Activated CD8-positive, alpha-beta memory T cell treated with anti-CD3 and anti-CD28 coated beads, Interleukin-2, amount 50 U/mL, for 1 hour (primary cell): ENCODE data around the gene PUS1.

Source experiments
- DNase-seq: peaks from one replicate; pipeline ENCODE4 v3.0.0-alpha.2; 2020; ENCODE audit errors: extremely low read depth

The PUS1 gene

GRCh38 chr12:131915823-131916222 is 13.3 kb upstream of the PUS1 start:
- DNase-seq, result no peak

GRCh38 chr12:131916306-131917138 is 12.6 kb upstream of the PUS1 start:
- DNase-seq, result no peak

- no peak for DNase-seq
Measured at GRCh38 chr12:131917139-131917710, 11.9 kb upstream of the PUS1 start.

- no peak for DNase-seq
Measured at GRCh38 chr12:131917711-131918306, 11.3 kb upstream of the PUS1 start.

- no peak for DNase-seq
Measured at GRCh38 chr12:131918311-131919050, 10.6 kb upstream of the PUS1 start.

GRCh38 chr12:131919051-131919347 is 10.1 kb upstream of the PUS1 start:
- DNase-seq, result no peak

- DNase-seq, result no peak
Measured at GRCh38 chr12:131919366-131920156, 9.5 kb upstream of the PUS1 start.

- no peak for DNase-seq
Measured at GRCh38 chr12:131920157-131920508, 8.9 kb upstream of the PUS1 start.

- DNase-seq, result no peak
Measured at GRCh38 chr12:131920902-131921840, 7.9 kb upstream of the PUS1 start.

GRCh38 chr12:131921866-131922769 is 7.0 kb upstream of the PUS1 start:
- DNase-seq, result no peak

GRCh38 chr12:131922772-131923171 is 6.3 kb upstream of the PUS1 start:
- no peak for DNase-seq

- no peak for DNase-seq
Measured at GRCh38 chr12:131923260-131923659, 5.8 kb upstream of the PUS1 start.

- no peak for DNase-seq
Measured at GRCh38 chr12:131927110-131928079, 1.7 kb upstream of the PUS1 start.

GRCh38 chr12:131928080-131928710 is 881 bp upstream of the PUS1 start:
- DNase-seq, result no peak

GRCh38 chr12:131929581-131930456 is 743 bp downstream of the PUS1 start:
- DNase-seq, result no peak

GRCh38 chr12:131930510-131930909 is 1.4 kb downstream of the PUS1 start:
- DNase-seq, result no peak

- no peak for DNase-seq
Measured at GRCh38 chr12:131933387-131933786, 4.3 kb downstream of the PUS1 start.
